GM18909 (cell line): ENCODE measurements around the gene PSG7.
"Not testable (repeated sequence)": the region's sequence is repeated elsewhere in the genome, so short reads cannot be mapped to it uniquely, and the experiment has no call there.

Source experiments
- ATAC-seq: cut with Tn5 transposase; IDR thresholded peaks from one replicate; pipeline ENCODE4 v1.9.1; 2021; ENCODE audit warnings: mild to moderate bottlenecking; ENCODE audit not compliant: unreplicated experiment, poor library complexity

The PSG7 gene

GRCh38 chr19:42874136-42874535 lies 62.9 kb downstream of the PSG7 start:
- ATAC-seq, result not testable (repeated sequence)
